Ovary (tissue), 3 donors: Measurements from ENCODE around the gene LRP1-AS.

Experiments
- EP300 ChIP-seq: sonication (generic); formaldehyde crosslinking; IDR thresholded peaks from one replicate; pipeline ENCODE4 v1.6.1; 2017; ENCODE audit warnings: antibody characterized with exemption
- POLR2A ChIP-seq: fragments of 450-650 bp; IDR thresholded peaks from one replicate; pipeline ENCODE4 v1.6.1; 2017; ENCODE audit warnings: antibody characterized with exemption, mild to moderate bottlenecking, moderate library complexity
- TF ChIP-seq, protein P1 (sequence below), 3 donors: fragments of 450-650 bp in 2 of 3; fragments of 200-600 bp in 1 of 3; IDR thresholded peaks; one replicate each; pipeline versions ENCODE4 v1.5.1 to v1.8.0; 2016 to 2022; ENCODE audit warnings: antibody characterized with exemption in 3 of 3, mild to moderate bottlenecking in 1 of 3
- donor health status: DM: no; HTN: no; CAD: no.

DNA sequence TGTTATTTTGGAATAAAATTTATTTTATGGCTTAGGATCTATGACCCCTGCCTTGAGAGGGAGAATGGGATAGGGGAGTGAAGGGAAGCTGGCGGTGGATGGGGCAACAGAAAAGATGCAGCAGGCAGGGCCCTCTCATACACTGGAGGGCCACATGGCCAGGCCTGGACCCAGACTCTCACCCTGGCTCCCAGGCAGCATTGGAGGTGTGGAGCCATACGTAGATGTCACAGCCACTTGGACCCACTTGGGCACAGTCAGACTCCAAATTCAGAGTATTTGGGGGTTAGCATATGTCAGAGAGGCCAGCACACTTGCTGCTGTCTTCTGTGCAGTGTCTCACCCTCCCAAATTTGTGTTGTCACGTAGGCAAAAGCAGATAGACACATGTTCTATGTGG lies 52.0 kb downstream of the LRP1-AS start:
- TF ChIP-seq, protein P1, sequence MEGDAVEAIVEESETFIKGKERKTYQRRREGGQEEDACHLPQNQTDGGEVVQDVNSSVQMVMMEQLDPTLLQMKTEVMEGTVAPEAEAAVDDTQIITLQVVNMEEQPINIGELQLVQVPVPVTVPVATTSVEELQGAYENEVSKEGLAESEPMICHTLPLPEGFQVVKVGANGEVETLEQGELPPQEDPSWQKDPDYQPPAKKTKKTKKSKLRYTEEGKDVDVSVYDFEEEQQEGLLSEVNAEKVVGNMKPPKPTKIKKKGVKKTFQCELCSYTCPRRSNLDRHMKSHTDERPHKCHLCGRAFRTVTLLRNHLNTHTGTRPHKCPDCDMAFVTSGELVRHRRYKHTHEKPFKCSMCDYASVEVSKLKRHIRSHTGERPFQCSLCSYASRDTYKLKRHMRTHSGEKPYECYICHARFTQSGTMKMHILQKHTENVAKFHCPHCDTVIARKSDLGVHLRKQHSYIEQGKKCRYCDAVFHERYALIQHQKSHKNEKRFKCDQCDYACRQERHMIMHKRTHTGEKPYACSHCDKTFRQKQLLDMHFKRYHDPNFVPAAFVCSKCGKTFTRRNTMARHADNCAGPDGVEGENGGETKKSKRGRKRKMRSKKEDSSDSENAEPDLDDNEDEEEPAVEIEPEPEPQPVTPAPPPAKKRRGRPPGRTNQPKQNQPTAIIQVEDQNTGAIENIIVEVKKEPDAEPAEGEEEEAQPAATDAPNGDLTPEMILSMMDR (IDR thresholded peaks at IDR 0.05), result no peak
- TF ChIP-seq POLR2A, result no peak
- no peak for TF ChIP-seq EP300
